ENCODE results near the gene PRKAG2.

Gene PRKAG2

GRCh38 chr7:151663382-151664100 is 213.4 kb downstream of the PRKAG2 start:
- DNase-seq: no peak

- DNase-seq: no peak
These were observed 214.6 kb downstream of the PRKAG2 start for GRCh38 chr7:151662251-151662826.

- no peak for DNase-seq
These were observed 215.3 kb downstream of the PRKAG2 start for GRCh38 chr7:151661587-151661986.

- no peak for DNase-seq
These were observed 216.8 kb downstream of the PRKAG2 start for GRCh38 chr7:151660141-151660540.

GRCh38 chr7:151659219-151659618 is 217.7 kb downstream of the PRKAG2 start:
- DNase-seq: no peak

- DNase-seq: no peak
These were observed 218.1 kb downstream of the PRKAG2 start for GRCh38 chr7:151658778-151659177.

GRCh38 chr7:151657173-151657572 is 219.7 kb downstream of the PRKAG2 start:
- no peak for DNase-seq

GRCh38 chr7:151655555-151655954 is 221.4 kb downstream of the PRKAG2 start:
- no peak for DNase-seq

GRCh38 chr7:151652111-151652510 is 224.8 kb downstream of the PRKAG2 start:
- DNase-seq: no peak

- no peak for DNase-seq
These were observed 226.8 kb downstream of the PRKAG2 start for GRCh38 chr7:151650161-151650560.

- DNase-seq: no peak
These were observed 228.5 kb downstream of the PRKAG2 start for GRCh38 chr7:151648429-151648828.

- DNase-seq: no peak
These were observed 229.0 kb downstream of the PRKAG2 start for GRCh38 chr7:151647874-151648273.

GRCh38 chr7:151647006-151647405 is 229.9 kb downstream of the PRKAG2 start:
- DNase-seq: no peak

GRCh38 chr7:151645311-151645710 is 231.6 kb downstream of the PRKAG2 start:
- no peak for DNase-seq

GRCh38 chr7:151644554-151644953 is 232.4 kb downstream of the PRKAG2 start:
- DNase-seq: no peak

GRCh38 chr7:151642746-151643145 is 234.2 kb downstream of the PRKAG2 start:
- no peak for DNase-seq

- no peak for DNase-seq
These were observed 235.3 kb downstream of the PRKAG2 start for GRCh38 chr7:151641587-151641986.

- DNase-seq: no peak
These were observed 239.1 kb downstream of the PRKAG2 start for GRCh38 chr7:151637781-151638261.

- no peak for DNase-seq
These were observed 242.3 kb downstream of the PRKAG2 start for GRCh38 chr7:151634643-151635042.

GRCh38 chr7:151633516-151633812 is 243.5 kb downstream of the PRKAG2 start:
- no peak for DNase-seq

GRCh38 chr7:151632750-151633515 is 244.0 kb downstream of the PRKAG2 start:
- DNase-seq: peak; percentile 77

GRCh38 chr7:151631953-151632749 is 244.8 kb downstream of the PRKAG2 start:
- peak; percentile 93 for DNase-seq

- no peak for DNase-seq
These were observed 245.4 kb downstream of the PRKAG2 start for GRCh38 chr7:151631570-151631952.
